ENCODE measurements around the gene PTPRT. TPM values are rescaled to one million over a fixed set of nuclear protein-coding genes. Genes with fewer than 3 reads are reported as not detected.

PTPRT gene
- total RNA-seq, 1 experiment from 2014 or later = not detected

GRCh38 chr20:42708266-42708665 is 481.4 kb downstream of the PTPRT start:
- no peak overlapping the region for H3K4me3 ChIP-seq (ENCODE audit: low read depth in 2 of 2, low read length in 2 of 2)
- H3K27ac ChIP-seq (ENCODE audit: low read length) = no peak overlapping the region
- no peaks in the 10 kb centered on the region for H3K9me3 ChIP-seq (ENCODE audit: control insufficient read depth, insufficient read depth, low read depth, low read length)
- intact Hi-C loops (cut with micrococcal nuclease; ENCODE audit: unreplicated experiment) (no loop called here), in situ Hi-C loops (cut with HindIII; ENCODE audit: low pct_unique_long_range_greater_than_20kb, low sequenced_read_pairs) (no loop called here)
- POLR2A ChIA-PET = no interaction called here
- ATAC-seq (no peak), DNase-seq (ENCODE audit: low read depth, low spot score) (no peak)
- H3K4me1 ChIP-seq (ENCODE audit: control insufficient read depth, insufficient read depth, low read length) = no peaks in the 10 kb centered on the region
- no peaks in the 10 kb centered on the region for H3K36me3 ChIP-seq (ENCODE audit: control insufficient read depth, insufficient read depth, low read length)
- no TSS peak for BruUV-seq (replicated peaks)
- no peaks in the 10 kb centered on the region for H3K27me3 ChIP-seq (ENCODE audit: control insufficient read depth, insufficient read depth, low read length)
- CTCF ChIA-PET = no interaction called here
- TF ChIP-seq, protein P1, sequence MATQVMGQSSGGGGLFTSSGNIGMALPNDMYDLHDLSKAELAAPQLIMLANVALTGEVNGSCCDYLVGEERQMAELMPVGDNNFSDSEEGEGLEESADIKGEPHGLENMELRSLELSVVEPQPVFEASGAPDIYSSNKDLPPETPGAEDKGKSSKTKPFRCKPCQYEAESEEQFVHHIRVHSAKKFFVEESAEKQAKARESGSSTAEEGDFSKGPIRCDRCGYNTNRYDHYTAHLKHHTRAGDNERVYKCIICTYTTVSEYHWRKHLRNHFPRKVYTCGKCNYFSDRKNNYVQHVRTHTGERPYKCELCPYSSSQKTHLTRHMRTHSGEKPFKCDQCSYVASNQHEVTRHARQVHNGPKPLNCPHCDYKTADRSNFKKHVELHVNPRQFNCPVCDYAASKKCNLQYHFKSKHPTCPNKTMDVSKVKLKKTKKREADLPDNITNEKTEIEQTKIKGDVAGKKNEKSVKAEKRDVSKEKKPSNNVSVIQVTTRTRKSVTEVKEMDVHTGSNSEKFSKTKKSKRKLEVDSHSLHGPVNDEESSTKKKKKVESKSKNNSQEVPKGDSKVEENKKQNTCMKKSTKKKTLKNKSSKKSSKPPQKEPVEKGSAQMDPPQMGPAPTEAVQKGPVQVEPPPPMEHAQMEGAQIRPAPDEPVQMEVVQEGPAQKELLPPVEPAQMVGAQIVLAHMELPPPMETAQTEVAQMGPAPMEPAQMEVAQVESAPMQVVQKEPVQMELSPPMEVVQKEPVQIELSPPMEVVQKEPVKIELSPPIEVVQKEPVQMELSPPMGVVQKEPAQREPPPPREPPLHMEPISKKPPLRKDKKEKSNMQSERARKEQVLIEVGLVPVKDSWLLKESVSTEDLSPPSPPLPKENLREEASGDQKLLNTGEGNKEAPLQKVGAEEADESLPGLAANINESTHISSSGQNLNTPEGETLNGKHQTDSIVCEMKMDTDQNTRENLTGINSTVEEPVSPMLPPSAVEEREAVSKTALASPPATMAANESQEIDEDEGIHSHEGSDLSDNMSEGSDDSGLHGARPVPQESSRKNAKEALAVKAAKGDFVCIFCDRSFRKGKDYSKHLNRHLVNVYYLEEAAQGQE (IDR thresholded peaks at IDR 0.05; ENCODE audit: insufficient read depth in 1 of 2, low read depth in 2 of 2, low read length in 1 of 2) = no peak
- TF ChIP-seq TCF7L2 (IDR thresholded peaks at IDR 0.05; ENCODE audit: low read depth, low read length) (no peak), SIN3A (IDR thresholded peaks at IDR 0.05; ENCODE audit: borderline replicate concordance, insufficient read depth, low read depth, low read length) (no peak), POLR2AphosphoS5 (IDR thresholded peaks at IDR 0.05; ENCODE audit: low read depth, low read length) (no peak)
- TF ChIP-seq, protein P2, sequence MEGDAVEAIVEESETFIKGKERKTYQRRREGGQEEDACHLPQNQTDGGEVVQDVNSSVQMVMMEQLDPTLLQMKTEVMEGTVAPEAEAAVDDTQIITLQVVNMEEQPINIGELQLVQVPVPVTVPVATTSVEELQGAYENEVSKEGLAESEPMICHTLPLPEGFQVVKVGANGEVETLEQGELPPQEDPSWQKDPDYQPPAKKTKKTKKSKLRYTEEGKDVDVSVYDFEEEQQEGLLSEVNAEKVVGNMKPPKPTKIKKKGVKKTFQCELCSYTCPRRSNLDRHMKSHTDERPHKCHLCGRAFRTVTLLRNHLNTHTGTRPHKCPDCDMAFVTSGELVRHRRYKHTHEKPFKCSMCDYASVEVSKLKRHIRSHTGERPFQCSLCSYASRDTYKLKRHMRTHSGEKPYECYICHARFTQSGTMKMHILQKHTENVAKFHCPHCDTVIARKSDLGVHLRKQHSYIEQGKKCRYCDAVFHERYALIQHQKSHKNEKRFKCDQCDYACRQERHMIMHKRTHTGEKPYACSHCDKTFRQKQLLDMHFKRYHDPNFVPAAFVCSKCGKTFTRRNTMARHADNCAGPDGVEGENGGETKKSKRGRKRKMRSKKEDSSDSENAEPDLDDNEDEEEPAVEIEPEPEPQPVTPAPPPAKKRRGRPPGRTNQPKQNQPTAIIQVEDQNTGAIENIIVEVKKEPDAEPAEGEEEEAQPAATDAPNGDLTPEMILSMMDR (IDR thresholded peaks at IDR 0.05) = no peak

DNA sequence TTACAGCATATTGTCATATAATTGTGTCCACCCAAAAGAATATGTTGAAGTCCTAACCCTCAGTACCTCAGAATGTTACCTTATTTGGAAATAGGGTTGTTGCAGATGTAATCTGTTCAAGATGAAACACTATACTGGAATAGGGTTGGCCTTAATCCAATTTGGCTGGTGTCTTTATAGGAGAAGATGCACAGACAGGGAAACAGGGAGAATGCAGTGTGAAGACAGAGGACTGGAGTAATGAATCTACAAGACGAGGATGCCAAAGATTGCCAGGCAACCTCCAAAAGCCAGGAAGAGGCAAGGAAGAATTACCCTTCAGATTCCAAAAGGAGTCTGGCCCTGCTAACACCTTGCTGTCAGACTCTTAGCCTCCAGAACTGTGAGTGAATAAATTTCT is 482.9 kb downstream of the PTPRT start:
- BruUV-seq (replicated peaks) = no TSS peak
- in situ Hi-C loops (cut with HindIII; ENCODE audit: low pct_unique_long_range_greater_than_20kb, low sequenced_read_pairs) = no loop called here
- DNase-seq (ENCODE audit: low read depth, low spot score) (no peak), ATAC-seq (no peak)
- ChIA-PET POLR2A (no interaction called here), CTCF (no interaction called here)
- Histone ChIP-seq H3K9me3 (ENCODE audit: control insufficient read depth, insufficient read depth, low read depth, low read length) (no peaks in the 10 kb centered on the region), H3K4me3 (ENCODE audit: low read depth in 2 of 2, low read length in 2 of 2) (no peak overlapping the region), H3K4me1 (ENCODE audit: control insufficient read depth, insufficient read depth, low read length) (no peaks in the 10 kb centered on the region), H3K27me3 (ENCODE audit: control insufficient read depth, insufficient read depth, low read length) (no peaks in the 10 kb centered on the region), H3K27ac (ENCODE audit: low read length) (no peak overlapping the region), H3K36me3 (ENCODE audit: control insufficient read depth, insufficient read depth, low read length) (no peaks in the 10 kb centered on the region)
- intact Hi-C loops (cut with micrococcal nuclease; ENCODE audit: unreplicated experiment) = no loop called here
- no peak for TF ChIP-seq POLR2AphosphoS5 (IDR thresholded peaks at IDR 0.05; ENCODE audit: low read depth, low read length)
- TF ChIP-seq SIN3A (IDR thresholded peaks at IDR 0.05; ENCODE audit: borderline replicate concordance, insufficient read depth, low read depth, low read length) = no peak
- no peak for TF ChIP-seq TCF7L2 (IDR thresholded peaks at IDR 0.05; ENCODE audit: low read depth, low read length)
- TF ChIP-seq, protein P1 (IDR thresholded peaks at IDR 0.05; ENCODE audit: insufficient read depth in 1 of 2, low read depth in 2 of 2, low read length in 1 of 2) = no peak
- TF ChIP-seq, protein P2 (IDR thresholded peaks at IDR 0.05) = no peak

Measured in Panc1 (cell line).